Effector memory CD4-positive, alpha-beta T cell (primary cell): ENCODE results near the gene LCE4A.
"Not testable (repeated sequence)": the region's sequence is repeated elsewhere in the genome, so short reads cannot be mapped to it uniquely, and the experiment has no call there.

ENCODE experiments used
- DNase-seq, 3 donors: peaks; one replicate each; pipeline ENCODE4 v3.0.0-alpha.2; 2020
- H3K27ac ChIP-seq: 2 replicates; pipeline ENCODE4 v1.7.0; 2013; ENCODE audit warnings: mild to moderate bottlenecking, low read length, moderate library complexity; ENCODE audit not compliant: insufficient read depth, poor library complexity, severe bottlenecking
- H3K27me3 ChIP-seq: replicated peaks from 2 replicates; pipeline ENCODE4 v1.7.0; 2013; ENCODE audit warnings: mild to moderate bottlenecking, low read length; ENCODE audit not compliant: insufficient read depth, control insufficient read depth, poor library complexity, severe bottlenecking
- H3K36me3 ChIP-seq: 2 replicates; pipeline ENCODE4 v1.7.0; 2013; ENCODE audit warnings: mild to moderate bottlenecking, low read length, moderate library complexity; ENCODE audit not compliant: control insufficient read depth, insufficient read depth
- H3K4me1 ChIP-seq: 2 replicates; pipeline ENCODE4 v1.7.0; 2013; ENCODE audit warnings: low read length, mild to moderate bottlenecking; ENCODE audit not compliant: control insufficient read depth, insufficient read depth, poor library complexity, severe bottlenecking
- H3K4me3 ChIP-seq: 2 replicates; pipeline ENCODE4 v1.7.0; 2013; ENCODE audit warnings: low read length, low read depth, mild to moderate bottlenecking; ENCODE audit not compliant: insufficient read depth, poor library complexity, severe bottlenecking
- H3K9me3 ChIP-seq: 2 replicates; pipeline ENCODE4 v1.7.0; 2013; ENCODE audit warnings: mild to moderate bottlenecking, low read length, moderate library complexity; ENCODE audit not compliant: control insufficient read depth

Gene LCE4A

DNA sequence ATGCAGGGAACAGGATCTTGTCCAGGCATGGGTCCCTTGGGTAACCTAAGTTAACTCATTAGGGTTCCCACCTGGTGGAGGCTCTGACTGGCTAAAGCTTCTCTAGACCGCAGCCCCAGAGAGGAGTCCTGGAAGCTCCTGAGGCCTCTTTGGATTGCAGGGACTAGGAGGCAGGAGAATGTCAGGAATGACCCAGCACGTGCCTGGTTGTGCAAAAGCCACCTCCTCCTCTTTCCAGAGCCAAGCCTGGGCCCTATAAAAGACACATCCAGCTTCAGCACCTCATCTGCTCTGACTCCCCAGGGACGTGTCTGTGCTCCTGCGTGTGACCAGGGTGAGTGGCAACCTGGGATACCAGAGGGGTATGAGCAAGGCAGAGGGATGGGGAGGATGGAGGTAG, 22.1 kb upstream of the LCE4A start, which contains the start of gene LCE2B:
Gene LCE2B, plus strand, starts transcription at position 301 of the 400 bp plus-strand sequence. CDS start 721 bp downstream, outside the sequence.
- not testable (repeated sequence) for DNase-seq, H3K9me3 ChIP-seq, H3K4me1 ChIP-seq, H3K36me3 ChIP-seq, H3K4me3 ChIP-seq, H3K27ac ChIP-seq, H3K27me3 ChIP-seq

DNA sequence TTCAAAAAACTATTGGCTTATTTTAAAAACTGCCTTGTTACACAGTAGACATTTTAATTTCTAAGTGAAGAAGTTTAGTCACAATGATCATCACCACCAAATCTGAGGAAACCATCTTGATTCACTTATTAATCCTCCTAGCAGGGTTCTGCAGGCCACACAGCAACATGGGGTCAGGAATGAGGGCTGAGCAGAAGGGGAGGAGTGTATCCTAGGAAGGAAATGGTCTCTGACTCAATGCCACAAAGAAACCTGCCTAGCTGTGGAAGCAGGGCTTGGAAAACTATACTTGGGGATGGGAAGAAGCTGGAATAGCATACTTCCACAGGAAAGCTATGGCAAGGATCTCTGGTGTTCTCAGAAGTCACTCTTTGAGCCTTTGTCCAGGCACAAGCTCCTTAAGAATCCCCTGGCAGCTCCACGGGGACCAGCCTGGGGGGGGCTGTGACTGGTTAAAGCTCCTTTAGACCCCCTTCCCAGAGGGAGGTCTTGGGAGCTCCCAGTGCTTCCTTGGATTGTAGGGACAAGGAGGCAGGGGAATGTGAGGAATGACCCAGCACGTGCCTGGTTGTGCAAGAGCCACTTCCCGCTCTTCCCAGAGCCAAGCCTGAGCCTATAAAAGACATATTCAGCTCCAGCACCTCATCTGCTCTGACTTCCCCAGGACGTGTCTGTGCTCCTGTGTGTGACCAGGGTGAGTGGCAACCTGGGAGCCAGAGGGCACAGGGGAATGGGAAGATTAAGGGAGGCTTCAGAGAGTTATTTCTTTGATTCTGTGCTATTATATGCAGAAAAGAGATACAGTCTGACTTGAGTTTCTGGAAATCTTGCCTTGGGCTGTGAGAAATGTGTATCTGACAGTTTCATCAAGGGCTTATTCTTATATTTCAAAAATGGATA, 10.0 kb upstream of the LCE4A start, which contains the start of gene LCE2A:
Gene LCE2A, plus strand, starts transcription at position 645 of the 900 bp plus-strand sequence. CDS start 557 bp downstream, outside the sequence.
- no peak within 1 kb of the TSS for H3K4me3 ChIP-seq
- H3K4me1 ChIP-seq: no peaks in the 10 kb centered on the region
- H3K27me3 ChIP-seq: no peaks in the 10 kb centered on the region
- no peak within 1 kb of the TSS for H3K27ac ChIP-seq
- no peaks in the 10 kb centered on the region for H3K9me3 ChIP-seq
- DNase-seq: no peak
- H3K36me3 ChIP-seq: no peaks in the 10 kb centered on the region

DNA sequence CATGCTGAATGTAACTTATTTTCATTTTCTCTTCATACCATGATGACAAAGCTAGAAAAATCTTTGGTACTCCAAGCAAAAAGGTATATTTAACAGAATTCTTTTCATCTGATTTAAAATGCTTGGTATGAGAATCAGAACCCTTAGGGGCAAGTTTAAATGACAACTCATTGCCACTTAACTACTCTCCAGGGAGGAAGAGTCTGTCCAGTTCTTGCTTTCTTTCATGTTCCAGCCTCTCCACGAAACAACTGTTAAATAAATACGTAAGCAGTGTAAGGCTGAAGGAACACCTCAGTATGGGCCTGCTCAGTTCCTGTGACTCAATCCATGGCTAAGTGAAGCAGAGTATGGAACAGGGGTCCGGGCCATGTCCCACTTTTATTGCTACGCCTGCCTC, 8.2 kb upstream of the LCE4A start:
- DNase-seq: no peak
- no peaks in the 10 kb centered on the region for H3K9me3 ChIP-seq
- no peaks in the 10 kb centered on the region for H3K4me1 ChIP-seq
- no peak overlapping the region for H3K27ac ChIP-seq
- H3K4me3 ChIP-seq: no peak overlapping the region
- no peaks in the 10 kb centered on the region for H3K27me3 ChIP-seq
- no peaks in the 10 kb centered on the region for H3K36me3 ChIP-seq

DNA sequence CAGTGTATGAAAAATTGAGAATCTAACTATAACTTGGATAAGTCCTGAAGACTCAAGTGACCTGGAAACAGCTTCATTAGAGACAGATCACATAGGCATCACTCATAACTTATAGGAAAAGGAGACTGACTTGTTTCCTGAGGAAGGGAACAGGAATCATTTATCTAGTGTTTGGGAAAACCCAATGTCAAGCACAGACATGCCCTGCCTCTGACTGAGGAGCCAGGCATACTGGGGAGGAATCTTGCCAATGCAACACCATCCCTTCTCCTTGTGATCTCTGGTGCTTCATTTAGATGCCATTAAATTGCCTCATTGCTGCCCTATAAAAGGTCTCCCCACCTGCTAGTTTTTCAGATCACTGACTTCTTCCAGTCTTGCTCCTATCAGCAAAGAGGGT, 10.3 kb downstream of the LCE4A start:
- Histone ChIP-seq H3K36me3 (no peaks in the 10 kb centered on the region), H3K27ac (no peak overlapping the region), H3K4me1 (no peaks in the 10 kb centered on the region), H3K9me3 (no peaks in the 10 kb centered on the region), H3K27me3 (no peaks in the 10 kb centered on the region), H3K4me3 (no peak overlapping the region)
- DNase-seq: no peak

DNA sequence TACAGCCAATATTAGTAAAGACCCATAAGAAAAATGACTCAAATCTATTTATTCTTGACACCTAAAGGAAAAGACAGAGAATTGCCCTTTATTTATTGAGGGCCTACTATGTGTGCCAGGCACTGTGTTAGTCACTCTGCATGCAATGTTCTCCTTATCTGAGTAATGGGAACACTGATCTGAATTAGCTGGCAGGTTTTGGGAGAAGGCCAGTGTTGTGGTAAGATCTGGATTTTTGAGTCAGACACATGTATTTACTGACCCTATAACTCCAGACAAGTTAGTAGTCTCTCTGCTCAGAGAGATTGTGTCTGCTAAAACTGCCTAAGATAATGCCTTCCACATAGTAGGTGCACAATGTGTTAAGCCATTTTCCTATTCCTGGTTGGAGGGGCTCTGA, 17.3 kb downstream of the LCE4A start:
- Histone ChIP-seq H3K9me3 (no peaks in the 10 kb centered on the region), H3K4me1 (no peaks in the 10 kb centered on the region), H3K27me3 (no peaks in the 10 kb centered on the region), H3K4me3 (no peak overlapping the region), H3K27ac (no peak overlapping the region), H3K36me3 (no peaks in the 10 kb centered on the region)
- no peak for DNase-seq

DNA sequence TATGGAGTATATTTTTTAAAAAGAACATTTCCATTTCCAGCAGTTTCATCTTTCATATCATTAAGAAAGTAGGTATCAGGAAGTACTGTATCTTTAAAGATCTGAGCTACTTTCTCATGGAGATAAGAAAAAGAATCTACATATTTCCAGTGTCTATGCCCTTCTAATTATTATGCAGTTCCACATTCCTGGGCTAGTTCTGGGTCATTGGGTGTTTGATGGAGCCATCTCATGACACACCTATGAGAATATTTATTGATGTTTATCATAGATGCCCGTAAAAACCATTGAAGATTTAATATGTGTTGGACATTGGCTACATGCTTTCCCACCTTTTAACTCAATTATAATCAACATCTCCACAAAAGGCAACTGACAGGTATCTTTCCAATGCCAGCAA, 21.0 kb downstream of the LCE4A start:
- no peaks in the 10 kb centered on the region for H3K4me1 ChIP-seq
- H3K9me3 ChIP-seq: no peaks in the 10 kb centered on the region
- no peak overlapping the region for H3K4me3 ChIP-seq
- no peak overlapping the region for H3K27ac ChIP-seq
- no peaks in the 10 kb centered on the region for H3K36me3 ChIP-seq
- no peak for DNase-seq
- H3K27me3 ChIP-seq: no peaks in the 10 kb centered on the region

DNA sequence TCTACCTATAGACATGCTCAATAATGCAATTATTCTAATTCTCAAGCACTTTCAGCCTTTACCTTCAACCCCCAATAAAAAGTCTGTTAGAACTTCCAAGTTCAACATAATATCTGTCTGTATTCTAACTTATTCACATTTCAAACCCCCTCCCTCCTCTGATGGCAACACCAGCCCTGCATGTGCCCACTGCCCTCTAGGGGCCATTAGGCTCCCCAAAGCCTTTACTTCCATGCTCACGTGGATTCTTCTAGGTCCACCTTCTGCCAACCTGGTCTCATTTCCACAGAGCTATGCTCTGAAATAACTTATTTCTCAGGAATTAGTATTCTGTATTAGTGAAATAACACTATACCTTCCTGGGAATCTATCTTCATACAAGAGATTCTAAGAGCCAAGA, 27.7 kb downstream of the LCE4A start:
- no peak overlapping the region for H3K27ac ChIP-seq
- H3K9me3 ChIP-seq: no peaks in the 10 kb centered on the region
- no peak overlapping the region for H3K4me3 ChIP-seq
- H3K4me1 ChIP-seq: no peaks in the 10 kb centered on the region
- DNase-seq: no peak
- no peaks in the 10 kb centered on the region for H3K36me3 ChIP-seq
- no peaks in the 10 kb centered on the region for H3K27me3 ChIP-seq

DNA sequence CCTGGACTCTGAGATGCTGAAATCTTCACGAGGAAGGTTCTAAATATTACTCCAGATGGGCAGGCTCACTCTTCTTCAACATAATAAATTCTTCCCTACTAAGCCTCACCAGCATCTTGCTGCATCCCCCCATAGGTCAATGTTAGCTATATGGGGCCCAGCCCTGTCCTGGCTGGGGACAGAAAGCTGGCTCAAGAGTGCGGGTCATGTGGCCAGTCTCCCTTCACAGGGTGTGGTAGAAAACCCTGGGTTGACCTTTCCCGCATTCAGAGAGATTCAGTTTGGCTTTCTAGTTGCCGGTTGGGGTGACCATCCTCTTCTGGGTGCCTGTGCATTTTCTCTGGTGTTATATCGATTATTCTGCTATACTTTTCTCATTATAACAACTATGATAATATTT, 30.0 kb downstream of the LCE4A start:
- H3K4me1 ChIP-seq: no peaks in the 10 kb centered on the region
- no peak for DNase-seq
- no peaks in the 10 kb centered on the region for H3K9me3 ChIP-seq
- H3K27ac ChIP-seq: no peak overlapping the region
- H3K36me3 ChIP-seq: no peaks in the 10 kb centered on the region
- no peak overlapping the region for H3K4me3 ChIP-seq
- H3K27me3 ChIP-seq: no peaks in the 10 kb centered on the region

DNA sequence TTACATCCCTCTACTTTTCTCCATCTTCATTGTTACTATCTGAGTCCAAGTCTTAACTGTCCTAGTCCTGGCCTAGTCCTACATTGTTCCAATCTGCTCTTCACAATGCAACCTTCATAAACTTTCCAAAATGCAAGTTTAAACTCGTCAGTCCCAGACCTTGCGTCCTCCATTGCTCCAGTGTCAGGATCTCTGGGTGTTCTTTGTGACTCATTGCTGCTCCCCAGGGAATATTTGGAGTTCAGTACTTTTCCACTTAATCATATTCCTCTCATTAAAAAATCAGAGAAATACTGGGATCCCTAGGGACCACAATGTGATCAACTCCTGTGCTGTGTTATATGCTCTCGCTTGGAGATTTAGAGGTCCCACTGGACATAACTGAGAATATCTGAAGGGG, 31.9 kb downstream of the LCE4A start:
- Histone ChIP-seq H3K9me3 (no peaks in the 10 kb centered on the region), H3K36me3 (no peaks in the 10 kb centered on the region), H3K27me3 (no peaks in the 10 kb centered on the region), H3K4me1 (no peaks in the 10 kb centered on the region), H3K4me3 (no peak overlapping the region), H3K27ac (no peak overlapping the region)
- DNase-seq: no peak

DNA sequence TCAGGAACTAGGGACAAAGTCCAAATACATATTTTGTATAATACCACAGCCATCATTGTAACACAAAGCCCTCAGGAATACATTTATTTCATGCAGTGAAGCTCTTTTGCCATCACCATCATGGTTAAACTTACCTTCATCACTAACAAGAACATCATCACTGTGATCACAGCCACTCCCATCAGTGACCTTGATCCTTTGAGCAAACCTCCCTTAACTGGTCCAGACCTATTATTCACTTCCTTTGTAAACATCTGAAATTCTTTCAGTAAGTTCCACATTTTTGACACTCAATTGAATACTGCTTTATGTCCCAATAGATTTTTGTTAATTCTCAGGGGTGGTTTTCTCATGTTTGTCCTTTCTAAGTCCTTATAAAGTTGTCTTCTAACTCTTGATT, 33.7 kb downstream of the LCE4A start:
- Histone ChIP-seq H3K4me1 (no peaks in the 10 kb centered on the region), H3K36me3 (no peaks in the 10 kb centered on the region), H3K4me3 (no peak overlapping the region), H3K27me3 (no peaks in the 10 kb centered on the region), H3K27ac (no peak overlapping the region), H3K9me3 (no peaks in the 10 kb centered on the region)
- DNase-seq: no peak
